Muscle of leg (tissue), 11 donors: Measurements from ENCODE around the gene FCHSD2. TPM values are rescaled to one million over a fixed set of nuclear protein-coding genes. Genes with fewer than 3 reads are reported as not detected.
"Not testable (repeated sequence)": the region's sequence is repeated elsewhere in the genome, so short reads cannot be mapped to it uniquely, and the experiment has no call there.

Experiments
- DNase-seq: peaks from one replicate; pipeline ENCODE4 v3.0.0; 2013
- H3K27ac ChIP-seq: one replicate; pipeline ENCODE4 v1.5.1; 2013; ENCODE audit warnings: mild to moderate bottlenecking, low read length, control low read depth
- H3K27me3 ChIP-seq: one replicate; pipeline ENCODE4 v1.6.1; 2013; ENCODE audit warnings: low read length; ENCODE audit not compliant: control insufficient read depth, insufficient read depth
- H3K36me3 ChIP-seq: one replicate; pipeline ENCODE4 v1.6.1; 2013; ENCODE audit warnings: low read length; ENCODE audit not compliant: control insufficient read depth, insufficient read depth
- H3K4me1 ChIP-seq: one replicate; pipeline ENCODE4 v1.6.1; 2013; ENCODE audit warnings: low read length; ENCODE audit not compliant: control insufficient read depth, insufficient read depth
- H3K4me3 ChIP-seq: one replicate; pipeline ENCODE4 v1.5.1; 2013; ENCODE audit warnings: low read length, control low read depth
- H3K9me3 ChIP-seq: replicated peaks from 2 replicates; pipeline ENCODE4 v1.6.1; 2013; ENCODE audit warnings: low read depth, low read length; ENCODE audit not compliant: control insufficient read depth
- WGBS: methylation state at CpG from one replicate; pipeline ENCODE4 v1.1.5; 2013; ENCODE audit warnings: missing lambda C conversion rate; ENCODE audit not compliant: insufficient coverage; 5-methylcytosine and 5-hydroxymethylcytosine counted together
- polyA plus RNA-seq, 8 donors: library from polyadenylated mRNA; unstranded; fragments of 120-200 nt; gene quantifications; one replicate each; pipeline versions ENCODE4 v1.2.1 to v1.2.3, GENCODE V29; 2013; ENCODE audit warnings: inconsistent platforms in 1 of 8, low replicate concordance in 1 of 8; ENCODE audit not compliant: insufficient read length in 8 of 8, insufficient read depth in 1 of 8
- total RNA-seq: library from RNA; stranded (reverse); fragments of 120-200 nt; gene quantifications from one replicate; pipeline ENCODE4 v1.2.4, GENCODE V29; 2013

FCHSD2 gene
- total and polyA plus RNA-seq, 9 donors = 13.7 to 29.3 (median 24.2) TPM

- Histone ChIP-seq H3K4me3 (no peak overlapping the region), H3K9me3 (no peaks in the 10 kb centered on the region), H3K27me3 (no peaks in the 10 kb centered on the region), H3K4me1 (peaks cover 24% of the 10 kb centered on the region), H3K27ac (peak overlapping the region; percentile 57), H3K36me3 (peaks cover 8% of the 10 kb centered on the region)
- no CpG with 5 or more reads among the region's 2 CpGs for WGBS
- peak; percentile 61 for DNase-seq
These were observed 2.5 kb downstream of the FCHSD2 start for GRCh38 chr11:73139476-73140198.

- Histone ChIP-seq H3K4me1 (peaks cover 9% of the 10 kb centered on the region), H3K36me3 (peaks cover 13% of the 10 kb centered on the region), H3K27me3 (no peaks in the 10 kb centered on the region), H3K9me3 (no peaks in the 10 kb centered on the region), H3K4me3 (no peak overlapping the region), H3K27ac (no peak overlapping the region)
- no peak for DNase-seq
These were observed 4.2 kb downstream of the FCHSD2 start for GRCh38 chr11:73137944-73138274.

GRCh38 chr11:73137262-73137943, 4.7 kb downstream of the FCHSD2 start:
- Histone ChIP-seq H3K36me3 (peaks cover 13% of the 10 kb centered on the region), H3K4me1 (peaks cover 8% of the 10 kb centered on the region), H3K27ac (no peak overlapping the region), H3K4me3 (no peak overlapping the region), H3K27me3 (no peaks in the 10 kb centered on the region), H3K9me3 (no peaks in the 10 kb centered on the region)
- no peak for DNase-seq
- WGBS = no CpG with 5 or more reads among the region's 5 CpGs

GRCh38 chr11:73136722-73137121, 5.4 kb downstream of the FCHSD2 start:
- H3K27me3 ChIP-seq, DNase-seq, H3K4me3 ChIP-seq, H3K4me1 ChIP-seq, H3K9me3 ChIP-seq, H3K27ac ChIP-seq: not testable (repeated sequence)
- WGBS = no CpG with 5 or more reads among the region's 8 CpGs
- peaks cover 13% of the 10 kb centered on the region for H3K36me3 ChIP-seq

GRCh38 chr11:73135346-73136284, 6.5 kb downstream of the FCHSD2 start:
- WGBS = no CpG with 5 or more reads among the region's 6 CpGs
- Histone ChIP-seq H3K4me1 (peaks cover 3% of the 10 kb centered on the region), H3K4me3 (no peak overlapping the region), H3K36me3 (peaks cover 13% of the 10 kb centered on the region), H3K27me3 (no peaks in the 10 kb centered on the region), H3K27ac (no peak overlapping the region), H3K9me3 (no peaks in the 10 kb centered on the region)
- DNase-seq = no peak

- H3K4me3 ChIP-seq, H3K9me3 ChIP-seq, H3K4me1 ChIP-seq, H3K36me3 ChIP-seq, H3K27me3 ChIP-seq, DNase-seq, H3K27ac ChIP-seq: not testable (repeated sequence)
- WGBS = 90% methylated on average over 1 of the region's 2 CpGs
These were observed 9.8 kb downstream of the FCHSD2 start for GRCh38 chr11:73132349-73132748.

- no peak for DNase-seq
- H3K36me3 ChIP-seq = peaks cover 7% of the 10 kb centered on the region
These were observed 11.9 kb downstream of the FCHSD2 start for GRCh38 chr11:73130181-73130580.

GRCh38 chr11:73129198-73129597, 12.9 kb downstream of the FCHSD2 start:
- H3K36me3 ChIP-seq = peaks cover 4% of the 10 kb centered on the region
- peaks cover 3% of the 10 kb centered on the region for H3K9me3 ChIP-seq
- 92% methylated on average over 9 of the region's 10 CpGs for WGBS
- no peak for DNase-seq
- no peaks in the 10 kb centered on the region for H3K4me1 ChIP-seq
- H3K27me3 ChIP-seq = no peaks in the 10 kb centered on the region
- H3K27ac ChIP-seq = no peak overlapping the region
- no peak overlapping the region for H3K4me3 ChIP-seq

More at GRCh38 chr11:73130181-73130580, 11.9 kb downstream of the FCHSD2 start:
- Histone ChIP-seq H3K27ac (no peak overlapping the region), H3K27me3 (no peaks in the 10 kb centered on the region), H3K9me3 (no peaks in the 10 kb centered on the region), H3K4me3 (no peak overlapping the region), H3K4me1 (no peaks in the 10 kb centered on the region)
- no CpG with 5 or more reads among the region's 1 CpG for WGBS

- DNase-seq = peak; percentile 53
- H3K4me1 ChIP-seq = no peaks in the 10 kb centered on the region
- WGBS = 30% methylated on average over 5 of the region's 6 CpGs
- no peak overlapping the region for H3K4me3 ChIP-seq
- peaks cover 4% of the 10 kb centered on the region for H3K36me3 ChIP-seq
- H3K27me3 ChIP-seq = no peaks in the 10 kb centered on the region
- H3K9me3 ChIP-seq = peaks cover 3% of the 10 kb centered on the region
- H3K27ac ChIP-seq = no peak overlapping the region
These were observed 15.2 kb downstream of the FCHSD2 start for GRCh38 chr11:73126804-73127480.

GRCh38 chr11:73124800-73125199, 17.3 kb downstream of the FCHSD2 start:
- H3K9me3 ChIP-seq = peaks cover 3% of the 10 kb centered on the region
- H3K27ac ChIP-seq = no peak overlapping the region
- H3K27me3 ChIP-seq = no peaks in the 10 kb centered on the region
- DNase-seq = no peak
- H3K4me1 ChIP-seq = no peaks in the 10 kb centered on the region
- no peak overlapping the region for H3K4me3 ChIP-seq
- H3K36me3 ChIP-seq = peaks cover 4% of the 10 kb centered on the region
